NCI-H146 (cell line): ENCODE measurements around the gene RYR3.

ENCODE experiments used
- DNase-seq: peaks from one replicate; lab custom pipeline; 2025; lab: John Stamatoyannopoulos, UW

RYR3 gene

DNA sequence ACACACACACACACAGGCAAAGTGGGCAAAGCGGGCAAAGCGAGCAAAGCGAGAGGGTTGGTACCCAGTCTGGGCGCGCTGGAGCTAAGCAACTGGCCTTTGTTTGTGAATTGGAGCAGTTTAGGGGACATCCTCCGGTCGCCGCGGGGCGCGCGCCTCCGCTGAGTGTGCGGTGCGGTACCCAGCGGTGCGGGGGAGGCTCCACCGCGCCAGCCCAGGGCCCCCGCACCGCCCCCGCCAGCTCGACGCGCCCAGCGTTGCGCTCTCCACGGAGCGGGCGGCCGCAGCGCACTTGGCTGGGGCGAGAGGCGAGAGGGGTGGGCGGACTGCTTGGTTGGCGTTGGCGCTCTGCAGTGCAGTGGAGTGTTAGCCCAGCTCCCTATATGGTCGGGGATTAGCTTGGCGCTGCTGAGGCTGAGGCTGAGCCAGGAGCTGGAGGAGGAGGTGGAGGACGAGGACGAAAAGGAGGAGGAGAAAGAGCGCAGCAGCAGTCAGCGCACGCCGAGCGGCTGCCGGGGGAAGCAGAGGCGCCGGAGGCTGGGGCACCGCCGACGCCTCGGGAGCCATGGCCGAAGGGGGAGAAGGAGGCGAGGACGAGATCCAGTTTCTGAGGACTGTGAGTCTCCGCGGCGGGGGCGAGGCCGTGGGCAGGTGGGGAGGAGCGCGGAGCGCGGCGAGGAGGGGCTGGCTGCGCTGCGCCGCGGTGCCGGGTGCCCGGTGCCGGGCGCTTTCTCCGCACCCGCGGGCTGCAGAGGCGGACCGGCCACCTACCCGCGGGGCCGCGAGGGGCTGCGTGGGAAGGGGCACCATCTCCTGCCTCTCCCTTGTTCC, at the start of gene RYR3:
TSS of gene RYR3 (plus strand) at position 487 of the 831 bp plus-strand sequence. CDS start at position 566, 79 bp downstream.
- no peak for DNase-seq

GRCh38 chr15:33262306-33262705, 48.5 kb upstream of the RYR3 start:
- no peak for DNase-seq

DNA sequence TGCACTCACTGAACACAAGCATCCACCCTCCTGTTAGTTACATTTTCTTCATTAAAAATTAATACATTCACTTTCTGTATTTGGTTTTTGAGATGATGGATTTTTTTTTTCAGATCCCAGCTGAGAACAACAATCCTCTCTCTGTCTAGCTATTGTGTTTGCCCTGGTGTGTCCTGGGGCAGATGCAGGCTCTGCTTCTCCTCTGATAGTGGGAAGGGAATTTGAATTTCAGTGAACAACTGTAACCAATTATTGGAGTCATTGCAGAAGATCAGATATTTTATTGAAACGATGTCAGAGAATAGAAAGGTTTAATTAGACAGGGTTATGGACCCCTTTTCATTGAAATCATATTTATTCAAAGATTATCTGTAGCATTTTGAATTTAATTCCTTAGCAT, 33.1 kb upstream of the RYR3 start:
- no peak for DNase-seq

- DNase-seq, result no peak
Measured at GRCh38 chr15:33278816-33279612, 31.8 kb upstream of the RYR3 start.

- no peak for DNase-seq
Measured at GRCh38 chr15:33279613-33280205, 31.1 kb upstream of the RYR3 start.

DNA sequence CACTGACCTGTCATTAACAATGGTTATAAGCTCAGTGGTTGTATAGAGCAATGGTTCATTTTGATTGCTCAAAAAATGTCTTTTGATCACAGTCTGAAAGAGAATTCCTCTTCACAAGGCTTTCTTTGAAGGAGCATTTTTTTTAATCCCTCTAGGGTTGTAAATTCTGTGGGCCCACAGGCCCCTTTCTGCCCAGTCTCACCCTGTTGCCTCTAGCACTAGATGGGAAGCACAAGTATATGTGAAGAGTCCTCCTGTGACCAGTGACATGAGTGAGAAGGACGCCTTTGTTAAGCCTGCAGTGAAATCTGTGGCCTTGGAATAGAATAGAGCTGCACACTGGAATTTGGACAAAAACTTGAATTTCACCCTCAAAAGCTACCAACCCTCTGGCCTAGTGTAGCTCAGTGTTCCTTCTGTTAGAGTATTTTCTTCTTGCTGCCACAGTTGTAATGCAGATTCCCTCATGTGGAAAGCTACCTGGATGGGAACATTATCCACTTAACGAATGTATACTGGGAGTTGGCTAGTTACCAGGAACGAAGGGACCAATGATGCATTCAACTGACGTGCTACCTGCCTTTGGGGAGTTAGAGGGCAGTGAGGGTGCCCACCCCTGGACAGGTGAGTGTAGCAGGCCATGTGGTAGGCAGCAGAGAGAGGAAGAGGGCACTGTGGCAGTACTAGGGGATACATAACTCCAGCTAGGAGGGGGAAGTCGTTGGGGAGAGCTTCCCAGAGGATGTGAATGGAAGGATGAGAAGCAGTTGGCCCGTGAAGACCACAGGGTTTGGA, 28.3 kb upstream of the RYR3 start:
- DNase-seq, result no peak

DNA sequence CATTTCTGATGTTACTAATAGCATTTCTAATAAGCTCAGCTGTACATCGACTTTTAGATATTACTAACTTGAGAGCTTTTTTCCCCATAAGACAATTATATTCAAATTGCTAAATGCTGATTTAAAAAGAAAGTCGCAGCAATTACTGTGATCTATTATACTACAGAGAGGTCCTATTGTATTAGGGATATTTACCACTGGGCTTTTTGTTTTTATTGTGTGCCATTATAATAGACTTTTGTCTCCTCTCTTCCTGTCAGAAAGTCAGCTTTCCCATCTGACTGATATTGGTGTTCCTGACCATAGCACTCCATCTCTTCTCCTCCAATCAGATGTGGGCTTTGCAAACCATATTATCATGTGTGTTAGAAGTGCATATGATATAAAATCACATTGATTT, 27.2 kb upstream of the RYR3 start:
- DNase-seq, result no peak

DNA sequence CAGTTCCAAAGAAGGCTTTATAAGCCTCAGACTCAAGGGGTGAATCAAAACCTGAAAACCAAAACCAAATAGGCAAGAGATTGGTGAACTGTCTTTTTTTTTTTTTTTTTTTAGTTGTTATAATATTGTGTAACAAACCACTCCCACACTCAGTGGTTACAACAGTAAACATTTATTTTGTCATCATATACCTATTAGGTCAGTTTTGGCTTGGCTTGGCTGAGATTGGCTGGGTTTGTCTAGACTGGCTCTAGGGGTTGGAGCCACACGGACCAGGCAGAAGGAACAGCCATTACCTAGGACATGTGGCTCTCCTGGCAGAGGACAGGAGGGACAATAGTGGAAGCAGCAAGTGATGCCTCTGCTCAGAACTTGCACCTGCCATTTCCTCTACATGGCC, 26.4 kb upstream of the RYR3 start:
- no peak for DNase-seq

DNA sequence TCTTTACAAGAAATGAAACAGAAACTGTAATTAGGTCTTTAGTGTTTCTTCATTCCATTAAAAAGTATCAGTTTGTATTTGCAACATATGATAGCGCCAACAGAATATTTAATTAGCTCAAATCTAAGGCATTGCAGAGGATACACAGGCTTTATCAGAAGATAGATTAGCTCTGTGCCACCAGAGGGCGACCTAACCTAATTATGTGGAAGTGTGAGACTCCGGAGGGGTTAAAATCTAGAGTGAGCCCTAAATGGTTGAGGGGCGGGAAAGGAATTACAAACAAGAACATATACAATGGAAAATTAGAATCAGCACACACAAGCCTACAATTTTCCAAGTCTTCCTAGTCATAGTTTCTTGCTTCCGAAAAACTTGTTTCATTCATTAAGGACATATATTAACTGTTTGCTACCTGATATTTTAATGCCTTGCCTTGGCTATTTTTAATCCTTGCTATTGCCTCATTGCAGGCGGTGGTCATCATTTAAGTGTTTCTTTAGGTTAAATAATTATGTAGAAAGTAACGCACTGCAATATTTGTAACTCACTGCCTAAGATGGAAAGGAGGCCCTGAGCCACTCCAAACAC, 18.0 kb upstream of the RYR3 start:
- peak; percentile 19 for DNase-seq

GRCh38 chr15:33293713-33294334, 16.9 kb upstream of the RYR3 start:
- DNase-seq, result no peak

DNA sequence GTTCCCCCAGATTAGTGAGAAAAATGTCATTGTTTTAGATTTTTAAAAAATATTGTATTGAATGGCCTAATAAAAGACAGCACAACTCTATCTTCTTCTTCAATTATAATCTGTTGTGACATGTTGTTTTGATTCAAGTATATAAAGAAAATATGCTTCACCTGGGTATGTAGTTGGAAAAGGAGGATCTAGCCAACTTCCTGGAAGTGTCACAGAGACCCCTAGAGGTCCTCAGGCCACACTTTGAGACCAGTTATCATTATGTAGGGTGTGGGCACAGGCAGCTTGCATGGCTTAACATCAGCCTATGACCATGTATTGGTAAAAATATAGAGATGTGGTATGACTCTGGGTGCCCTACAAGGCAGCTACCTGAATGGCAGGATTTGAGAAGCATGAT, 14.7 kb upstream of the RYR3 start:
- no peak for DNase-seq

GRCh38 chr15:33296856-33297255, 13.9 kb upstream of the RYR3 start:
- DNase-seq, result no peak

DNA sequence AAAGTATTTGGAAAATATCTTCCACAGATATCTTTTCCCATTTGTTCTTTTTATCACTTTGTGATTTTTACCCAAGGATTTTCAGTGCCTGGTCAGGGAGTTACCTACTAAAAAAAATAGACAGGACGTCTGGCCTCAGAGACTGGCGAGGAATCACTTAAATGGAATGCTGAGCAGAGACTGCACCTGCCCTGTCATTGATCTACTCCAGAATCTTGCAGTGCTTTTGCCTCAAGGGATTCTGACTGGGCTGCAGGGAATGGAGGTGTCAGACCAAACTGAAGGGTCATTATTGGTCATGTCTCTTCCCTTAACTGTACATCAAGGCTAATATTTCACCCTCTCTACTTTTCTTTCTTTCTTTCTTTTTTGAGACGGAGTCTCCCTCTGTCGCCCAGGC, 12.1 kb upstream of the RYR3 start:
- DNase-seq, result no peak

GRCh38 chr15:33304924-33305323, 5.8 kb upstream of the RYR3 start:
- DNase-seq, result no peak

GRCh38 chr15:33309602-33310276, 1.0 kb upstream of the RYR3 start:
- no peak for DNase-seq

- DNase-seq, result no peak
Measured at GRCh38 chr15:33311312-33311971, 675 bp downstream of the RYR3 start.

DNA sequence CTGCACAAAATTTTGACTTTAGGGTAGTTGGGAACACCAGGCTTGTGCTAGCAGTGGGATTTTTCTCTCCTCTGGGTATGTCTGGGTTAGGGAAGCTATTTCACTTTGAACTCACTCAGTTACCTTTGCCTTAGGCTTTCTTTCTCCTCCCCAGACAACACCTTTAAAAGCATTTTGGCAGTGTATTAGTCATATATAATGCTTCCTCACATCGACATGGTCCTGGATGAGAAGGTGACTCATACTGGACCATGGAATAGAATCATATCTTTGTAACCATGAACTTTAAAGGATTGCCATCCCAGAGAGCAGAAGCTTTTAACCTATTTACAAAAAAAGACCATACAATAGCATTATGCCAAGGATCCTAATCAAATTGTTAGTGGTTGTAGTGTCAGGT, 2.7 kb downstream of the RYR3 start:
- no peak for DNase-seq

DNA sequence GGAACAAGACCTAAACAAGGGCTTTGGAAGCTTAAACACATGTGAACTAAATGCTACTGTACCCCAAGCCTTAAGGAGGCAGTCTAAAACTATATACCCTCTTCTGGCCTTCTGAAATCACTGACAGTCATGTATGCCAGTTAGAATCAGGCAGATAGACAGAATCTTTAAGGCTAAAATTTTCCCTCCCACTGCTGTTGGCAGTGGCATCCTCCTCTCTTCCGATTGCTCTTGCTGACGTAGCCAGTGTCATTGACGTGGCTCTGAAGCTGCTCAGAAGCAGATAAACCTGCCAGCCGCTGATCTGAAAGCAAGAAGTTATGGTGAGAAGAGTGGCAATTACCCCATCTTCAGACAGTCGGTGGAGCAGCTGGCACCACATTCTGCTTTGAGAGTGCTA, 3.3 kb downstream of the RYR3 start:
- DNase-seq, result no peak

DNA sequence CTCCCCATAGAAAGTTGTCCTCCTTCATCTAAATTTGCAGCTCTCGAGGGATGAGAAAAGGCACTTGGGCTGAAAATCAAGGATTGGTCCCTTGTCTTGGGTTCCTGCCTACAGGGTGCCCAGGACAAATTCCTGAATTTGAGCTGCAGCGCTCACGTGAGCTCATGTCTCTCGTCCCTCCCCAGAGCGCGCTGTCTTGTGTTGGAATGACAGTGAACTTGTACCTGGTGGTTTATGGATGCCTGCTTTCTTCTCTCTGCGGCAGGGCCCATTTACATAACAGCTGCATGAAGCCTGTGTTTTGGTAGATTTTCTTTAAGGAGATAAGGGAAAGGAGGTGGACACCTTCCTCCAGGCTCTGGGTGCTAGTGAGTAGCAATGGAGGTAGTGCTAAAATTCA, 4.3 kb downstream of the RYR3 start:
- no peak for DNase-seq

- no peak for DNase-seq
Measured at GRCh38 chr15:33317896-33318295, 7.1 kb downstream of the RYR3 start.
